Muscle of leg (tissue), 11 donors: Measurements from ENCODE around the gene NEU2. TPM values are rescaled to one million over a fixed set of nuclear protein-coding genes. Genes with fewer than 3 reads are reported as not detected.

Experiments used
- DNase-seq: peaks from one replicate; pipeline ENCODE4 v3.0.0; 2013
- H3K27ac ChIP-seq: one replicate; pipeline ENCODE4 v1.5.1; 2013; ENCODE audit warnings: mild to moderate bottlenecking, low read length, control low read depth
- H3K27me3 ChIP-seq: one replicate; pipeline ENCODE4 v1.6.1; 2013; ENCODE audit warnings: low read length; ENCODE audit not compliant: control insufficient read depth, insufficient read depth
- H3K36me3 ChIP-seq: one replicate; pipeline ENCODE4 v1.6.1; 2013; ENCODE audit warnings: low read length; ENCODE audit not compliant: control insufficient read depth, insufficient read depth
- H3K4me1 ChIP-seq: one replicate; pipeline ENCODE4 v1.6.1; 2013; ENCODE audit warnings: low read length; ENCODE audit not compliant: control insufficient read depth, insufficient read depth
- H3K4me3 ChIP-seq: one replicate; pipeline ENCODE4 v1.5.1; 2013; ENCODE audit warnings: low read length, control low read depth
- H3K9me3 ChIP-seq: replicated peaks from 2 replicates; pipeline ENCODE4 v1.6.1; 2013; ENCODE audit warnings: low read depth, low read length; ENCODE audit not compliant: control insufficient read depth
- WGBS: methylation state at CpG from one replicate; pipeline ENCODE4 v1.1.5; 2013; ENCODE audit warnings: missing lambda C conversion rate; ENCODE audit not compliant: insufficient coverage; 5-methylcytosine and 5-hydroxymethylcytosine counted together
- polyA plus RNA-seq, 8 donors: library from polyadenylated mRNA; unstranded; fragments of 120-200 nt; gene quantifications; one replicate each; pipeline versions ENCODE4 v1.2.1 to v1.2.3, GENCODE V29; 2013; ENCODE audit warnings: inconsistent platforms in 1 of 8, low replicate concordance in 1 of 8; ENCODE audit not compliant: insufficient read length in 8 of 8, insufficient read depth in 1 of 8
- total RNA-seq: library from RNA; stranded (reverse); fragments of 120-200 nt; gene quantifications from one replicate; pipeline ENCODE4 v1.2.4, GENCODE V29; 2013

The NEU2 gene
- total and polyA plus RNA-seq, 9 donors, result not detected

DNA sequence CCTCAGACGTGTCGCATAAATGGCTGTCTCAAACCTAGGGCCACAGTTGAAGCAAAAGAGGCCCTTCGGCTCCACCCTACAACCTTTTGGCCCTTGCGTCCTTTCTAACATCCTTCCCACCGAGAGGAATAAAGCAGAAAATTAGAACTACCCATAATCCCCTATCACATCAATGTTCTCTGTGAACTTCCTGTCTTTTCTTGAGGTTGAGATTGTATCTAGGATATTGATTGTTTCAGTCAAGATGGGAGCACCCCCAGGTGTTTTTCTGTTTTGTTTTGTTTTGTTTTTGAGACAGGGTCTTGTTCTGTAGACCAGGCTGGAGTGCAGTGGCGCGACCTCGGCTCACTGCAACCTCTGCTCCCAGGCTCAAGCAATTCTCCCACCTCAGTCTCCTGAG, 51.3 kb downstream of the NEU2 start:
- no peak overlapping the region for H3K4me3 ChIP-seq
- no peak for DNase-seq
- no peaks in the 10 kb centered on the region for H3K9me3 ChIP-seq
- no CpG with 5 or more reads among the region's 8 CpGs for WGBS
- H3K36me3 ChIP-seq, result no peaks in the 10 kb centered on the region
- H3K27me3 ChIP-seq, result no peaks in the 10 kb centered on the region
- peaks cover 37% of the 10 kb centered on the region for H3K4me1 ChIP-seq
- H3K27ac ChIP-seq, result peak overlapping the region; percentile 88

DNA sequence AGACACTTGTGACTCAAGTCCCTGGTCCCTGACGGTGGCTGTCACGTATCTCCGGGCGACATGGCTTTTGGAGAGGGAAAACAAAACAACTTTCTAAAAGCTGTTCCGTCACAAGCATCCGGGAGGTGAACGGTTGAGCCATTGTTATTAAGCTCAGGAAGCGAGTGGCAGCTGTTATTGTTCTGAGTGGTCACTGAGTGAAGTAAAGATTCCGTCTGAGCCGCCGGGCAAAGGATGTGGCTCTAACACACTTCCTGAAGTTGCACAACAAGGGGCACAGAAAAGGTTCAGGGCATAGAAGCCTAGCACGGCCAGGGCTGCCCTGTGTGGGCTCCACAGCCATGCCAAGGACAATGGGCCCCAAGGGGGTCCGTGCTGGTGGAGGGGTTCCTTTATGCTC, 52.0 kb downstream of the NEU2 start:
- no peak overlapping the region for H3K4me3 ChIP-seq

More for the DNA sequence above, 52.0 kb downstream of the NEU2 start:
- Histone ChIP-seq H3K36me3 (no peaks in the 10 kb centered on the region), H3K9me3 (no peaks in the 10 kb centered on the region), H3K4me1 (peaks cover 34% of the 10 kb centered on the region), H3K27ac (peak overlapping the region; percentile 88), H3K27me3 (no peaks in the 10 kb centered on the region)
- 76% methylated on average over 12 of the region's 13 CpGs for WGBS
- DNase-seq, result peak; percentile 83

Other genes with a start within 250 kb of the NEU2 start
- gene SNORC, start 162.4 kb upstream of the NEU2 start, total RNA-seq, result 0.80 TPM
- gene SNORC, start 162.4 kb upstream of the NEU2 start, polyA plus RNA-seq, result 1 to 10 TPM in 7 of 8 donors, under 1 TPM in 1; 0.56 to 2.3 (median 1.6) TPM
- 1.5 TPM for gene NGEF, start 19.4 kb upstream of the NEU2 start, total RNA-seq
- 1 to 10 TPM in 7 of 8 donors, under 1 TPM in 1; 0.66 to 4.8 (median 2.0) TPM for gene NGEF, start 19.4 kb upstream of the NEU2 start, polyA plus RNA-seq
- 4.3 TPM for gene INPP5D, start 27.7 kb downstream of the NEU2 start, total RNA-seq
- gene INPP5D, start 27.7 kb downstream of the NEU2 start, polyA plus RNA-seq, result 1 to 10 TPM; 5.8 to 9.8 (median 6.3) TPM
- 18.5 TPM for gene ATG16L1, start 219.0 kb downstream of the NEU2 start, total RNA-seq
- gene ATG16L1, start 219.0 kb downstream of the NEU2 start, polyA plus RNA-seq, result 10 to 100 TPM; 12.8 to 19.0 (median 15.5) TPM